HG03097 (cell line): ENCODE data around the gene VRK1.

ENCODE experiments used
- ATAC-seq: cut with Tn5 transposase; IDR thresholded peaks from one replicate; pipeline ENCODE4 v1.9.1; 2021; ENCODE audit not compliant: unreplicated experiment, low FRiP score

VRK1 gene

DNA sequence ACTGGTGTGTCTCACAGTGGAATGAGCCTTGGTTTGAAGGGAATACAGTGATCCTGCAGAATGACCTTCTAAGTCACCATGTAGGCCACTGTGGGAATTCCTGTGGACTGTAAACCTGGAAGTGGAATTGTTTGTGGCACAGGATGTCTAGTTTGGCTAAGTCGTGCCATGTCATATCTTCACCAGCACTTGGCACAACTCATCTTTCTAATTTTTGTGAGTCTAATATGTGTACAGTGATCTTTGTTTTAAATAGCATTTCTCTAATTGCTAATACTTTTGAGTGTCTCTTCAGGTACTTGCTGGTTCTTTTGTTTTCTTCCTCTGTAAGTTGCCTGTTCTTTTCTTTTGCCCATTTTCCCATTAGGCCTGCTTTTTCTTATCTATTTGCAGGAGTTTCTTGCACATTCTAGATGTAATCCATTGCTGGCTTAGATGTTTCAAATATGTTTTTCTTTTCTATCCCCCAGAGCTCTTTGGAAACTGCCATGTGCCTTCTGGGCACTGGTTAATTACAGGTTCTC is 112.7 kb downstream of the VRK1 start:
- ATAC-seq = no peak

DNA sequence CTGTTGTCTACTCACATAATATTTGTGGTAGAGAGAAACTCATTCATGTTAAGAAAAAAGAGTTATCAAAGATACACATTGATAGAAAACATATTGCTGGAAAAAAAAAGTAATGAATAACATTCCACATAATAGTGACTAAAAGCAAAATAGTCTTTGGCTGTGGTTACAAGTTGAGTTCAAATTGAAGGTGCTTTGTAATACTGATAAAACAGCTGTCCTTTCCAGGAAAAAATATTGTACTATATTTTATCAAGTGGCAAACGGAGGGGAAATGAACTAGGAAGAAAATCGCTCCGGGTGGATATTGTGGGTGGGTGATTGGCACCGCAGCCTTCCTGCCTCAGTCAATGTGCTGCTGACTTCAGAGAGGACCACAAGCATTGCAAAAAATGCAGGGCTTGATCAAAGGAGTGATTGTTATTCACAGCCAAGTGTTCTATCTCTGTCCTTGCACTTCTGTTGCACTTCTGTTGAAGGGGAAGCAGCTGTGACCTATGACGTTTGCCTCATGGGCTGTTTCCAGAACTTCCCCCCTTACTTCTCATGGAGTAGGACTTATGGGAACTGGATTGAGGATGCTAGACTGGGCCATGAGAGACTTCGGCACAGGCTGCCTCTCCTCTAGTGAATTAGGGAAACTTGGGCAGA is 114.4 kb downstream of the VRK1 start:
- ATAC-seq = no peak

DNA sequence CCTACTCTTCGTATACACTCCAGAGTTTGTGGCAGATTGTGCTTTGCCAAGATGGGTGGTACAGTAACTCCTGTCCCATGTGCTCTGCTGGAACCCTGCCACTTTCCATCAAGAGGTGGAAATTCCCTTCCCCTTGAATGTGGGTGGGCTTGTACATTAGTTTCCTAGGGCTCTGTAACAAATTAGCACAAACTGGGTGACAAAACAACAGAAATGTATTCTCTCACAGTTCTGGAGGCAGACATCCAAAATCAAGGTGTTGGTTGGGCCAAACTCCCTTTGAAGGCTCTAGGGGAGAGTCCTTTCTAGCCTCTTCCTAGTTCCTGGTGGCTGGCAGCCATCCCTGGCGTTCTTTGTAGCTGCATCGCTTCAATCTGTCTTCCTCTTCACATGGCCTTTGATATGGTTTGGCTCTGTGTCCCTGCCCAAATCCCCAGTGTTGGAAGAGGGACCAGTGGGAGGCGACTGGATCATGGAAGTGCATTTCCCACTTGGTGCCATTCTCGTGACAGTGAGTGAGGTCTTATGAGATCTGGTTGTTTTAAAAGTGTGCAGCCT is 117.5 kb downstream of the VRK1 start:
- ATAC-seq = no peak

DNA sequence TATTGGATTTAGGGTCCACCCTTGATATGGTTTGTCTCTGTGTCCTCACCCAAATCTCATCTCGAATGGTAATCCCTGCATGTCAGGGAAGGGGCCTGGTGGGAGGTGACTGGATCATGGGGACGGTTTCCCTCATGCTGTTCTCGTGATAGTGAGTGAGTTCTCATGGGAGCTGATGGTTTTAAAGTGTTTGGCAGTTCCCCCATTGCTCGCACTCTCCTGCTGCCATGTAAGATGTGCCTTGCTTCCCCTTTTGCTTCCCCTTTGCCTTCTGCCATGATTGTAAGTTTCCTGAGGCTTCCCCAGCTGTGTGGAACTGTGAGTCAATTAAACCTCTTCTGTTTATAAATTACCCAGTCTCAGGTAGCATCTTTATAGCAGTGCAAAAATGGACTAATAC is 118.3 kb downstream of the VRK1 start:
- ATAC-seq = no peak

DNA sequence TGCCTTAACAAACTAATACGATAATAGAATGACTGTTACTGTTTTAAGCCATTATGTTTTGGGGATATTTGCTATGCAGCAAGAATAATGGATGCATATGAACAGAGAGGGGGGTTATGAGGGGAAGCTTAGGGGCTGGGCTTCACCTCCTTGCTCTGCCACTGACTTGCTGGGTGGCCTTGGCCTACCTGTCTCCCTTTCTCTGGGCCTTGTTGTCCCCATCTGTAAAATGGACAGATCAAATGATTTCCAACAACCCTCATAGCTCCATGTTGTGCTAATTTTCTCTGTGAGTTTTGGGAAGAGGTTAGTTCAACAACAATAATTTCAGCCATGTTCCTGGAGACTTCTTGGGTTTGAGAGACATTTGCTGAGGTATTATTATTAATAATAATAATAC is 119.6 kb downstream of the VRK1 start:
- no peak for ATAC-seq

DNA sequence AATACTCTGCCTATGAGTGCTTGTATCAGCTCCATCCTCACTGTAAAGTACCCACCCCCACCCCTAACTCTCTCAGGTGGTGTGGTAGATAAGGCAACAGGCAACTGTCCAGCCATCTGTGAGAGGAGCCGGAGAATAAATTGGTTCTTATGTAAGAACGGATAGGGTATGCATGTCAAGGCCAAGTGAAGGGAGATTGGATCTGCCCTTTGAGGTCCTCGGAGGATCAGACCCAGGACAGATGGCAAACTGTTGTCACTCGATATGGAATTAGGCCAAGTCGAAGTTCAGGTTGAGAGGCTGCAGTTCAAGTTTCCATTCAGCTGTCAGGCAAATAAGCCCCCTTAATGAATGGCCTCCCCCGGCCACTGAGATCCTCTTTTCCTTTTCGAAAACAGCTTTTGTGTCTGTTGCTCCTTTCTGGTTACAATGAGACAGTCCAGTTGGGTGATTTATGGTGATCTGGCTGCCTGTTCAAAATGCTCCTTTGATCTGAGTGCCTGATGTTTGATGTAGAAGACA is 120.3 kb downstream of the VRK1 start:
- no peak for ATAC-seq

DNA sequence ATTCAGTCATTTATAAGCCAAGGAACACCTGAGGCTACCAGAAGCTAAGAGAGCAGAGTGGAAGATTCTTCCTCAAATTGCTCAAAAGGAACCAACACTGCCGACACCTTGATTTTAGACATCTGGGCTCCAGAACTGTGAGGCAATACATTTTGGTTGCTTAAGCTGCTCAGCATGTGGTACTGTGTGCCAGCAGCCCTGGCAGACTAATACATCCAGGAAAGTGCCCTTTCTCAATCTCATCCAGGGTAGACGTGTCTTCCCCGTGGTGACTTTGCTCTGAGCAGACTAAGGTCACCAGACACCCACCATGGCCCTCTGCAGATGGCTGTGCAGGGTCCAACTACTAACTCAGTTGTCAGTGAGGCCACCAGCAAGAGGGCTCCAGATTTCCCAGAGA is 122.8 kb downstream of the VRK1 start:
- ATAC-seq = no peak

DNA sequence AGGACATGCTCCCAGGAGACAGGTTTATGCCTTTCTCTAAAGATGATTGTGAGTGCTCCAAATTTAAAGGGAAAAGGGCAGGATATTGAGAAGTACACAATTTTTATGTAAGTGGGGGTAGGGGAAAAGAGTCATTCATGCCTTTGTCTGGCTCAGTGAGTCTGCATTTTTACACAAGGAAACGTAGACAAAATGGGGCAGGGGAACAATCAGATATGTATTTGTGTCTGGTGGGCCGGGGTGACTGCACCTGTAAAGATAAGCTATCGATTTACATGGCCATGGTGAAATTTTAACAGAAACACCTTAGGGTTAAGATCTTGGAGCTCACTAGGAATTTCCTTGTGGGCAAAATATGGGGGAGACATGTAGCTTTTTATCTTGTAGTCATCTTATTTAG is 123.6 kb downstream of the VRK1 start:
- ATAC-seq = no peak

DNA sequence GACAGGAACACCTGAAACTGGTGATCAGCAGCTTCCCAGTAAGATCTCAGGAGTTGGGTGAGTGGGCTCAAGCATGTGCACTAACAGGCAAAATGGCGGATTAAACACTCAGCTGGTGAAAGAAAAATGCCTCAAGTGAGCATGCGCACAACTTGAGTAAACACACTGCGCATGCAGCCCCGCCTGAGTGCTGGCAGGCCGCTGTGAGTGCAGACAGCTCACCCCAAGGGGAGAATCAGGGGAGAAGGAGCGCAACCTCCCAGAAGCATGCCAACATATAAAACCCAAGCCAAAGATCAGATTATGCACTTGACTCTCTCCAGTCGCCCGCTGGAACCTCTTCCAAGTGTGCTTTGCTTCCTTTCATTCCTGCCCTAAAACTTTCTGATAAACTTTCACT is 125.8 kb downstream of the VRK1 start:
- no peak for ATAC-seq

DNA sequence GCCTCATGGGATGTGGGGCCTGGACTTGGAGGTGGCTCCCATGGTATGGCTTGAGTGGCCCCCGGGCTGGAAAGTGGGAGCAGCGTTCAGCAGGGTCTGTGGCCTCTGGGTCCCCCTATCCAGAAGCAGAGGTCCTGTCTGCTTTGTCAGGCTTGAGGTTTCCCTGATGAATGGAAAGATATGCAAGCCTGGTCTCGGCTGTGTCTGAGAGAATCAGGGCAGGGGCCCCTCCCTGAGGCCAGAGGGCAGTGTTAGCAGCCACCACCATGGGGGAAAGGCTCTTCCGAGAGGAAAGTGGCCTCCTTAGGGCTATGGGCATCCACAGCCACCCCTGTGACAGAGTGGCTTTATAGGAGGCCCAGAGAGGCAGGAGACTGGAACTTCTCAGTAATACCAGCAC is 128.2 kb downstream of the VRK1 start:
- no peak for ATAC-seq

DNA sequence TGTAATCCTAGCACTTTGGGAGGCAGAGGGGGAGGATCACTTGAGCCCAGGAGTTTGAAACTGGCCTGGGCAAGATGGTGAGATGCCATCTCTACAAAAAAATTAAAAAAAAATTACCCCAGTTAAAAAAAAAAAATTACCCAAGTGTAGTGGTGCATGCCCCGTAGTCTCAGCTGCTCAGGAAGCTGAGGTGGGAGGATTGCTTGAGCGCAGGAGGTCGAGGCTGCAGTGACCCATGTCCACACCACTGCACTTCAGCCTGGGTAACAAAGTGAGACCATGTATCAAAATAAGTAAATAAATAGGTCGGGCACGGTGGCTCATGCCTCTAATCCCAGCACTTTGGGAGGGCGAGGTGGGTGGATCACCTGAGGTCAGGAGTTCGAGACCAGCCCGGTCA is 128.8 kb downstream of the VRK1 start:
- no peak for ATAC-seq

DNA sequence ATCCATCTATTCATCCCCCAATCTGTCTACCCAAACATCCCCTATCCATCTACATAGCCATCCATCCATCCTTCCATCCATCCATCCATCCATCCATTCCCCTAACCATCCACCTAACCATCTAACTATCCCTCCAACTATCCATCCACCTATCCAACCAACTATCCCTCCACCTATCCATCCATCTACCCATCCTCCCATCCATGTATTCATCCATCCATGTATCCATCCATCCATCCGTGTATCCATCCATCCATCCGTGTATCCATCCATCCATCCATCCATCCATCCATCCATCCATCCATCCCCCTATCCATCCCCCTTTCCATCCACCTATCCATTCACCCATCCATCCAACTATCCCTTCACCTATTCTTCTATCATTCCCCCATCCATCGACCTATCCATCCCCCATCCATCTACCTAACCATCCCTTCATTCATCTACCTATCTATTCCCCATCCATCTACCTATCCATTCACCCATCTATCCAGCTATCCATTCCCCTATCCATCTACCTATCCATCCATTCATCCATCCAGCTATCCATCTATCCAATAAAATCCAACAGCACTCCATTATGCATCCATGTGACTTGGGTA is 131.7 kb downstream of the VRK1 start:
- ATAC-seq = no peak

DNA sequence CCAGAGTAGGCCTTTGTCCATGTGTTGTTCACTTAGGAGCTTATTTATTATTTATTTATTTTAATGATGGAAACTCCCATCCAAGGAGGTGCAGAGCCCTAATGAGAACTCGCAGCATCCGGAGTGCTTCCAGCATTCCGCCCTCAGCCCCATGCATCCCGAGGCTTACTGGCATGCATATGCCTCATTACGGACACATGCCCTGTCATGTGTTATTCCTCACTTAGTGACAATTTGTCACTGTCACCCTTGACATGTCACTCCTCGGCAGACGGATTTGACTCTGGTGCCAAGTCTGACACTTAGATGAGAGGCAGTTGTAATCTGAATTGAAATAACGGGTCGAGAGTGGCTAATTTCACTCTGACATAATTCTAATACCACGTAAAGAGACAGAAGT is 132.8 kb downstream of the VRK1 start:
- ATAC-seq = no peak

DNA sequence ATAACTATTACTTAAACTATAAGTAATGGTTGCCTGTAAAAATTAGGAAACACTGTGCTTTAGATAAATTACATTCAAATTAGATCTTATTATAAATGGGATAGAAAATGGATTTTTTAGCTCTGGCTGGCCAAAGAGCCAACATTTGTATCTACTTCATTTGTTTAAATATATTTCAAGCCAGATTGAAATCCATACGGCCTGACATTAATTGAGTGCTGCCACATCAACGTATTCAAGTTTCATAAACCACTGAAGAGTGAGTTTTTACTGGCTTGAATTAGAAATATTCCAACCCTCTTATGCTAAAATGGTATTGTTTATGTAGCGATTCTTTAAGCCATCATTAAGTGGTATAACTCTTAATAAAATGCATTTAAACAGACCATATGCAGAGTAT is 133.3 kb downstream of the VRK1 start:
- ATAC-seq = no peak
